K562 (cell line): ENCODE data around the gene CYP51A1. TPM values are rescaled to one million over a fixed set of nuclear protein-coding genes. Genes with fewer than 3 reads are reported as not detected.
A peak's percentile ranks its signal among the peaks of the same experiment; 100 is the strongest.

ENCODE experiments used
- ATAC-seq: fragments of 200-7000 bp; cut with Tn5 transposase; 3 replicates; pipeline ENCODE4 v1.9.1; 2020; ENCODE audit warnings: moderate library complexity
- BruUV-seq: library from RNA; stranded (reverse); fragments of 400-500 nt; replicated peaks from 2 replicates; lab custom pipeline; 2021; lab: Mats Ljungman, UMichigan
- CTCF ChIA-PET: fragments of 300-600 bp; formaldehyde crosslinking; extraction: SDS; loops from one replicate; lab custom pipeline; 2021; ENCODE audit warnings: low intra/inter-chr PET ratio; lab: Yijun Ruan, JAX
- POLR2A ChIA-PET: fragments of 300-600, 350-650 bp; sonication (Branson Sonifier 250); formaldehyde crosslinking; extraction: SDS; loops from one replicate; lab custom pipeline; 2021; ENCODE audit warnings: antibody characterized with exemption, inconsistent platforms; lab: Yijun Ruan, JAX
- DNase-seq, 4 experiments: peaks; one replicate each; pipeline versions ENCODE4 v3.0.0 to v3.0.0-alpha.2; 2011 to 2018; ENCODE audit warnings: low spot score in 3 of 4, mixed read lengths in 3 of 4; ENCODE audit errors: extremely low read depth in 1 of 4
- FAIRE-seq: peaks from 2 replicates; lab custom pipeline; 2011; peaks lifted over from hg19 to GRCh38; lab: Jason Lieb, UNC
- H2AFZ ChIP-seq: 2 replicates; pipeline ENCODE4 v1.6.0; 2011; ENCODE audit warnings: low read depth, low read length, control low read depth, inconsistent platforms
- H3K27ac ChIP-seq: fragments of 200-600 bp; 3 replicates; pipeline ENCODE4 v1.8.0; 2011; ENCODE audit warnings: low read depth, mild to moderate bottlenecking, control low read depth, inconsistent platforms, low read length, moderate library complexity, mixed read lengths; ENCODE audit errors: extremely low read depth
- H3K27me3 ChIP-seq, 2 experiments: fragments of 300-600 bp in 1 of 2; 2 replicates in 1 of 2; 3 replicates in 1 of 2; pipeline versions ENCODE4 v1.6.0 to v1.8.0; 2011; ENCODE audit warnings: inconsistent platforms in 2 of 2, low read length in 2 of 2, mild to moderate bottlenecking in 1 of 2, mixed read lengths in 1 of 2, moderate library complexity in 1 of 2; ENCODE audit not compliant: control insufficient read depth in 2 of 2, insufficient read depth in 2 of 2
- H3K36me3 ChIP-seq: fragments of 300-600 bp; 3 replicates; pipeline ENCODE4 v1.8.0; 2011; ENCODE audit warnings: mild to moderate bottlenecking, low read length, inconsistent platforms; ENCODE audit not compliant: control insufficient read depth, insufficient read depth
- H3K4me1 ChIP-seq, 2 experiments: fragments of 200-600 bp in 1 of 2; replicated peaks in 1 of 2; 2 replicates in 1 of 2; 3 replicates in 1 of 2; pipeline versions ENCODE4 v1.5.1 to v1.8.0; 2011; ENCODE audit warnings: inconsistent platforms in 2 of 2, low read length in 2 of 2, mild to moderate bottlenecking in 1 of 2, mixed read lengths in 1 of 2, moderate library complexity in 1 of 2; ENCODE audit not compliant: control insufficient read depth in 2 of 2, insufficient read depth in 2 of 2
- H3K4me2 ChIP-seq: 2 replicates; pipeline ENCODE4 v1.6.1; 2011; ENCODE audit warnings: low read length, control low read depth, inconsistent platforms, mixed read lengths; ENCODE audit not compliant: insufficient read depth
- H3K4me3 ChIP-seq: fragments of 200-600 bp; sonication (generic), shearing (Covaris generic); 2 replicates; pipeline ENCODE4 v1.5.1; 2016; ENCODE audit warnings: control low read depth, inconsistent platforms
- H3K79me2 ChIP-seq: fragments of 200-600 bp; 3 replicates; pipeline ENCODE4 v1.8.0; 2011; ENCODE audit warnings: low read length, inconsistent platforms; ENCODE audit not compliant: control insufficient read depth, insufficient read depth
- H3K9ac ChIP-seq, 2 experiments: 2 replicates each; pipeline versions ENCODE4 v1.6.0 to v1.6.1; 2011; ENCODE audit warnings: low read depth in 2 of 2, low read length in 2 of 2, control low read depth in 1 of 2, inconsistent platforms in 1 of 2, mild to moderate bottlenecking in 1 of 2, mixed read lengths in 1 of 2; ENCODE audit not compliant: insufficient read depth in 1 of 2
- H3K9me1 ChIP-seq: one replicate; pipeline ENCODE4 v1.6.0; 2011; ENCODE audit warnings: inconsistent platforms, mild to moderate bottlenecking, low read length, moderate library complexity; ENCODE audit not compliant: control insufficient read depth, insufficient read depth
- H3K9me3 ChIP-seq: replicated peaks from 2 replicates; pipeline ENCODE4 v1.5.1; 2011; ENCODE audit warnings: low read depth, low read length, inconsistent platforms; ENCODE audit not compliant: control insufficient read depth, insufficient read depth
- H4K20me1 ChIP-seq: replicated peaks from 2 replicates; pipeline ENCODE4 v1.6.1; 2011; ENCODE audit warnings: low read length, inconsistent platforms, mixed read lengths; ENCODE audit not compliant: control insufficient read depth, insufficient read depth
- CC2D1A ChIP-seq: fragments of 450-650 bp; IDR thresholded peaks from 2 replicates; pipeline ENCODE4 v1.6.1; 2017; ENCODE audit warnings: mild to moderate bottlenecking
- CEBPB ChIP-seq: fragments of 450-650 bp; IDR thresholded peaks from 2 replicates; pipeline ENCODE4 v1.6.1; 2016; ENCODE audit warnings: missing genetic modification characterization, missing compliant biosample characterization
- NCOA1 ChIP-seq: fragments of 450-650 bp; IDR thresholded peaks from 2 replicates; pipeline ENCODE4 v1.6.1; 2016; ENCODE audit warnings: low read depth
- ZNF282 ChIP-seq: sonication (generic); formaldehyde crosslinking; IDR thresholded peaks from 2 replicates; pipeline ENCODE4 v1.8.1; 2023; ENCODE audit warnings: missing genetic modification reagents
- ZNF316 ChIP-seq: fragments of 450-650 bp; IDR thresholded peaks from 2 replicates; pipeline ENCODE4 v1.6.1; 2016
- ZNF431 ChIP-seq: sonication (generic); formaldehyde crosslinking; IDR thresholded peaks from 2 replicates; pipeline ENCODE4 v1.8.0; 2022; ENCODE audit warnings: mild to moderate bottlenecking, missing genetic modification reagents
- ZNF584 ChIP-seq: fragments of 200-800 bp; sonication (Bioruptor generic); IDR thresholded peaks from 2 replicates; pipeline ENCODE4 v1.6.1; 2016; ENCODE audit warnings: low read depth, mild to moderate bottlenecking, missing genetic modification characterization, missing compliant biosample characterization
- WGBS: fragments of 100-300 bp; shearing (Covaris generic); methylation state at CpG from one replicate; pipeline ENCODE4 v1.1.6; 2016; ENCODE audit warnings: low coverage, mixed read lengths; ENCODE audit not compliant: insufficient coverage; ENCODE audit errors: missing lambda C conversion rate; 5-methylcytosine and 5-hydroxymethylcytosine counted together
- in situ Hi-C: fragments of 300-500 bp; cut with MboI; formaldehyde crosslinking; loops from 4 replicates; pipeline ENCODE4 v1.15.0; 2018; ENCODE audit warnings: inconsistent platforms, mixed read lengths
- intact Hi-C: fragments of 100-400 bp; cut with micrococcal nuclease; formaldehyde crosslinking; loops from 2 replicates; pipeline ENCODE4 v1.14.2; 2022
- polyA plus RNA-seq, 8 experiments: library from polyadenylated mRNA; depleted of rRNA in 4 of 8; stranded (reverse) in 5 of 8; unstranded in 3 of 8; fragments of >200 nt; fragmentation: Nextera tagmentation in 2 of 8; fragmentation: Illumina TruSeq in 1 of 8; extraction: Ambion mirVana in 2 of 8; extraction: Trizol in 1 of 8; gene quantifications; 2 replicates each; pipeline versions ENCODE4 v1.2.1 to v1.2.3, GENCODE V29; 2011 to 2014; ENCODE audit warnings: inconsistent platforms in 1 of 8, missing spikeins in 1 of 8
- total RNA-seq, 7 experiments: library from RNA; depleted of rRNA in 6 of 7; stranded (reverse); fragments of >200 nt in 6 of 7; fragmentation: Illumina TruSeq in 2 of 7; extraction: Trizol in 2 of 7; gene quantifications; 2 replicates each; pipeline versions ENCODE4 v1.2.1 to v1.2.3, GENCODE V29; 2011 to 2021; ENCODE audit warnings: low replicate concordance in 1 of 7
- TF ChIP-seq, protein P1 (sequence below): sonication (generic); formaldehyde crosslinking; IDR thresholded peaks from 2 replicates; pipeline ENCODE4 v1.8.1; 2022; ENCODE audit warnings: missing genetic modification reagents
- TF ChIP-seq, protein P2 (sequence below), 2 experiments: fragments of 450-650 bp in 1 of 2; IDR thresholded peaks; 2 replicates each; pipeline ENCODE4 v1.6.1; 2011 to 2017; ENCODE audit warnings: low read depth in 2 of 2, antibody characterized with exemption in 1 of 2, borderline replicate concordance in 1 of 2, low read length in 1 of 2, mild to moderate bottlenecking in 1 of 2, mixed read lengths in 1 of 2; ENCODE audit not compliant: control insufficient read depth in 1 of 2
- TF ChIP-seq, protein P3 (sequence below): sonication (generic); formaldehyde crosslinking; IDR thresholded peaks from 2 replicates; pipeline ENCODE4 v1.8.1; 2023; ENCODE audit warnings: mild to moderate bottlenecking, missing genetic modification reagents, moderate library complexity

The CYP51A1 gene
- total and polyA plus RNA-seq, 9 of the 15 experiments (the other 6 are each of a cell fraction or from before 2014, with no cell fraction given), result 35.4 to 151 (median 80.3) TPM

DNA sequence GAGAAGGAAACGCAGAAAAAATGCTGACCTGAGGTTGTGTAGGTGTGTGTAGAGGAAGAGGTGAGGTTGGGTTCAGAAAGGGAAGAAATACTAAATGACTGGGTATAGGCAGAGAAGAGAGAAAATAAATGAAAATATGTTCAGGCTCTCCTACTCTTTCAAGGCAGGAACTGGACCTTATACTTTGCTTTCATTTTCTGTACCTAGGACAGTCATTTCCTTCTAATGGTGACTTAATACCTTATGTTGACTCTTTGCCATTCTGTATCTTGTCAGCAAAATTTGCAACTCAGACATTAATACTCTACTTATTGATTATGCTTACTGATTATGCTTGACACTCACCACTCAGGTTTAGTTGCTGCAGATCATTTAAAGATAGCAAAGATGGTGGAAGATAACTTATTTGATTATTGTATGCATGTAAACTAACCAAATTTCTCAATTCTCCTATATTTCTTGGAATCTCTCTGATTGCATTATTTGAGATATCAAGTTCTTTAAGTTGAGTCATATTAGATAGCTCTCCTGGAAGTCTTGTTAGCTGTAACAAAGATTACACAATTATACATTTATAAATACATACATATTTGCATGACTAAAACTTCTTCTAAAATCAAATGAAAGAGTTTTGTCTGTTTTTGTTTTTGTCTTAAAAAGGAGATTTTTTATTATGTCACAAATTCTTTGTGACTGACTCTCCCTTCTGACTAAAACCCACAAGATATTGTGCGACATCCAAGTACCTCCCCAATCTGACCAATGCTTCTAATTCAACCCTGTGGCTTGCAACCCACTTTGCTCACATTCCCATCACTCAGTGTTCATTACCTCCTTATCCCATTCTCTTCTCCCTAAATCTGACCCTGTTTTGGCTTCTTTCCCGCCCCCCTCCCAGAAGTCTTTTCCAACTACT is 24.6 kb upstream of the CYP51A1 start:
- DNase-seq, result no peak

DNA sequence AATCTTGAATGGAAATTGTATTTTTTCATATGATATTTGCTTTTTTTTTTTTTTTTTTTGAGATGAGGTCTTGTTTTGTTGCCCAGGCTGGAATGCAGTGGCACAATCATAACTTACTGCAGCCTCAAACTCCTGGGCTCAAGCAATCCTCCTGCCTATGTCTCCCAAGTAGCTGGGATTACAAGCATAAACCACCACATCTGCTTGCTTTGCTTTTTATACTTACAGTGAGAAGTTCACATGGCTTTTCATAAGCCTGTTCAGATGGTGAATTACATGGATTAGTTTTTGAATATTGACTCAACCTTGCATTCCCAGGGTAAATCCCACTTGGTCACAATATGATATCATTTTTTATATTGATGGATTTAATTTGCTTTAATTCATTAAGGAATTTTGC is 22.7 kb upstream of the CYP51A1 start:
- H3K4me2 ChIP-seq, result no peak overlapping the region
- no peaks in the 10 kb centered on the region for H4K20me1 ChIP-seq
- H3K9me1 ChIP-seq, result no peaks in the 10 kb centered on the region
- no peak overlapping the region for H2AFZ ChIP-seq
- DNase-seq (no peak), ATAC-seq (no peak), FAIRE-seq (no peak)
- no peak overlapping the region for H3K4me3 ChIP-seq
- no peaks in the 10 kb centered on the region for H3K9me3 ChIP-seq
- ChIA-PET CTCF (no interaction called here), POLR2A (interaction anchor here (0.7 to 1.4 kb wide), 2 partner anchors 39 to 342 kb away, joined by 3 to 4 read pairs; no protein-coding TSS in a partner anchor)
- no TSS peak for BruUV-seq
- no peaks in the 10 kb centered on the region for H3K36me3 ChIP-seq
- no peaks in the 10 kb centered on the region; a peak in 1 of 5 replicates for H3K27me3 ChIP-seq
- in situ Hi-C loops, result no loop called here
- no peaks in the 10 kb centered on the region for H3K79me2 ChIP-seq
- H3K27ac ChIP-seq, result no peak overlapping the region
- peaks cover 0 to 5% of the 10 kb centered on the region in 2 experiments; a peak in 2 of 5 replicates for H3K4me1 ChIP-seq
- intact Hi-C loops, result no loop called here
- H3K9ac ChIP-seq, result no peak overlapping the region
- TF ChIP-seq, protein P1, sequence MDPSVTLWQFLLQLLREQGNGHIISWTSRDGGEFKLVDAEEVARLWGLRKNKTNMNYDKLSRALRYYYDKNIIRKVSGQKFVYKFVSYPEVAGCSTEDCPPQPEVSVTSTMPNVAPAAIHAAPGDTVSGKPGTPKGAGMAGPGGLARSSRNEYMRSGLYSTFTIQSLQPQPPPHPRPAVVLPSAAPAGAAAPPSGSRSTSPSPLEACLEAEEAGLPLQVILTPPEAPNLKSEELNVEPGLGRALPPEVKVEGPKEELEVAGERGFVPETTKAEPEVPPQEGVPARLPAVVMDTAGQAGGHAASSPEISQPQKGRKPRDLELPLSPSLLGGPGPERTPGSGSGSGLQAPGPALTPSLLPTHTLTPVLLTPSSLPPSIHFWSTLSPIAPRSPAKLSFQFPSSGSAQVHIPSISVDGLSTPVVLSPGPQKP (CRISPR knock-in tag), result no peak
- TF ChIP-seq, protein P2, sequence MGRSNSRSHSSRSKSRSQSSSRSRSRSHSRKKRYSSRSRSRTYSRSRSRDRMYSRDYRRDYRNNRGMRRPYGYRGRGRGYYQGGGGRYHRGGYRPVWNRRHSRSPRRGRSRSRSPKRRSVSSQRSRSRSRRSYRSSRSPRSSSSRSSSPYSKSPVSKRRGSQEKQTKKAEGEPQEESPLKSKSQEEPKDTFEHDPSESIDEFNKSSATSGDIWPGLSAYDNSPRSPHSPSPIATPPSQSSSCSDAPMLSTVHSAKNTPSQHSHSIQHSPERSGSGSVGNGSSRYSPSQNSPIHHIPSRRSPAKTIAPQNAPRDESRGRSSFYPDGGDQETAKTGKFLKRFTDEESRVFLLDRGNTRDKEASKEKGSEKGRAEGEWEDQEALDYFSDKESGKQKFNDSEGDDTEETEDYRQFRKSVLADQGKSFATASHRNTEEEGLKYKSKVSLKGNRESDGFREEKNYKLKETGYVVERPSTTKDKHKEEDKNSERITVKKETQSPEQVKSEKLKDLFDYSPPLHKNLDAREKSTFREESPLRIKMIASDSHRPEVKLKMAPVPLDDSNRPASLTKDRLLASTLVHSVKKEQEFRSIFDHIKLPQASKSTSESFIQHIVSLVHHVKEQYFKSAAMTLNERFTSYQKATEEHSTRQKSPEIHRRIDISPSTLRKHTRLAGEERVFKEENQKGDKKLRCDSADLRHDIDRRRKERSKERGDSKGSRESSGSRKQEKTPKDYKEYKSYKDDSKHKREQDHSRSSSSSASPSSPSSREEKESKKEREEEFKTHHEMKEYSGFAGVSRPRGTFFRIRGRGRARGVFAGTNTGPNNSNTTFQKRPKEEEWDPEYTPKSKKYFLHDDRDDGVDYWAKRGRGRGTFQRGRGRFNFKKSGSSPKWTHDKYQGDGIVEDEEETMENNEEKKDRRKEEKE (IDR thresholded peaks at IDR 0.05; ENCODE audit: borderline replicate concordance in 1 of 2, control insufficient read depth in 1 of 2, low read depth in 2 of 2, low read length in 1 of 2), result no peak
- TF ChIP-seq ZNF431 (CRISPR knock-in tag) (no peak), ZNF282 (CRISPR knock-in tag) (no peak), ZNF584 (CRISPR knock-in tag) (no peak)
- TF ChIP-seq, protein P3, sequence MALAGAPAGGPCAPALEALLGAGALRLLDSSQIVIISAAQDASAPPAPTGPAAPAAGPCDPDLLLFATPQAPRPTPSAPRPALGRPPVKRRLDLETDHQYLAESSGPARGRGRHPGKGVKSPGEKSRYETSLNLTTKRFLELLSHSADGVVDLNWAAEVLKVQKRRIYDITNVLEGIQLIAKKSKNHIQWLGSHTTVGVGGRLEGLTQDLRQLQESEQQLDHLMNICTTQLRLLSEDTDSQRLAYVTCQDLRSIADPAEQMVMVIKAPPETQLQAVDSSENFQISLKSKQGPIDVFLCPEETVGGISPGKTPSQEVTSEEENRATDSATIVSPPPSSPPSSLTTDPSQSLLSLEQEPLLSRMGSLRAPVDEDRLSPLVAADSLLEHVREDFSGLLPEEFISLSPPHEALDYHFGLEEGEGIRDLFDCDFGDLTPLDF (CRISPR knock-in tag), result no peak

More for the DNA sequence above, 24.6 kb upstream of the CYP51A1 start:
- WGBS, result 11% methylated on average over 3 of the region's 3 CpGs
- Histone ChIP-seq H3K27me3 (peaks cover 0 to 2% of the 10 kb centered on the region in 2 experiments; a peak in 3 of 5 replicates), H3K4me1 (peaks cover 0 to 5% of the 10 kb centered on the region in 2 experiments; a peak in 2 of 5 replicates), H3K4me2 (no peak overlapping the region), H3K4me3 (no peak overlapping the region), H3K36me3 (no peaks in the 10 kb centered on the region), H3K9me3 (no peaks in the 10 kb centered on the region), H3K79me2 (no peaks in the 10 kb centered on the region), H2AFZ (no peak overlapping the region), H3K9me1 (no peaks in the 10 kb centered on the region), H4K20me1 (no peaks in the 10 kb centered on the region), H3K27ac (no peak overlapping the region), H3K9ac (no peak overlapping the region)
- FAIRE-seq (no peak), ATAC-seq (no peak)
- TF ChIP-seq CC2D1A (no peak), NCOA1 (no peak), CEBPB (tag) (0 out of 2 replicates have a peak, but pooled peaks have one; percentile 23), ZNF316 (0 out of 2 replicates have a peak, but pooled peaks have one; percentile 6)
- in situ Hi-C loops (no loop called here), intact Hi-C loops (no loop called here)
- BruUV-seq, result no TSS peak
- CTCF ChIA-PET, result no interaction called here
- POLR2A ChIA-PET, result no interaction called here
